HK-2 (cell line): ENCODE measurements around the gene CFAP58.

Source experiments
- DNase-seq: peaks from one replicate; pipeline ENCODE4 v3.0.0-alpha.2; 2018; ENCODE audit not compliant: unreplicated experiment

Gene CFAP58

DNA sequence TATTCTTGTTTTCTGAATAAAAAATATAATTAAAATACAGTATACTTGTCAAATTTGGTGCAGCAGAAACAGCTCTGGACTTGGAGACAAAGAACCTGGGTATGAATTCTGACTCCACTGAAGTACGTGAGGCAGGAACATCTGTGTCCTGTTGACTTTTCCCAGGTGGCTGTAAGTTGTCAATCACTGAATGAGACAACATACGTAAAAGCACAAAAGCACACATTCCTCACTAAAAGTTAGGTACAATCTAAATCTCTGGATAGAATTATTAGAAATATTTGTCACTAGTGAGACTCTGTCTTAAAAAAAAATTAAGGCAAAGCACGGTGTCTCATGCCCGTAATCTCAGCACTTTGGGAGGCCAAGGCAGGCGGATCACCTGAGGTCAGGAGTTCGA lies 18.1 kb downstream of the CFAP58 start:
- no peak for DNase-seq

- DNase-seq, result no peak
Observed at GRCh38 chr10:104374591-104374990, 21.0 kb downstream of the CFAP58 start.

GRCh38 chr10:104376784-104377300 lies 23.2 kb downstream of the CFAP58 start:
- DNase-seq, result no peak

- no peak for DNase-seq
Observed at GRCh38 chr10:104380336-104380735, 26.7 kb downstream of the CFAP58 start.

- no peak for DNase-seq
Observed at GRCh38 chr10:104387130-104387888, 33.7 kb downstream of the CFAP58 start.

DNA sequence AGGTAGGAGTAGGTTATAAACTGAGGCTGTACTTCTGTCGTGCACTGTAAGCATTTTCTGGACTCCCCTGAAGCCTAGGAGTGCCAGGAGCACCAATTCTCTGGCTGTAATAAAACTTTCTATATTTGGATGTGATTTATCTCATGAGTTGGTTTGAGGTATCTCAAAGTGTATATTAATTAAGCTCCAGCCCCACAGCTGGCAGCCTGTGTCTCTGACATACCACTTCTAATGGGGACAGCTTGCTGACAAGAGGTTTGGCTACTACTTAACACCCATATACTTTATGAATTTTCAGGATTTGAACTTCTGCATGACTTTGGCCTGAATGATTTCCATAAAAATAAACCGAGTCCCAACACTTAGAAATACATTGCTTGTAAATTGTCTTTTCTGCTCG lies 35.2 kb downstream of the CFAP58 start:
- no peak for DNase-seq

DNA sequence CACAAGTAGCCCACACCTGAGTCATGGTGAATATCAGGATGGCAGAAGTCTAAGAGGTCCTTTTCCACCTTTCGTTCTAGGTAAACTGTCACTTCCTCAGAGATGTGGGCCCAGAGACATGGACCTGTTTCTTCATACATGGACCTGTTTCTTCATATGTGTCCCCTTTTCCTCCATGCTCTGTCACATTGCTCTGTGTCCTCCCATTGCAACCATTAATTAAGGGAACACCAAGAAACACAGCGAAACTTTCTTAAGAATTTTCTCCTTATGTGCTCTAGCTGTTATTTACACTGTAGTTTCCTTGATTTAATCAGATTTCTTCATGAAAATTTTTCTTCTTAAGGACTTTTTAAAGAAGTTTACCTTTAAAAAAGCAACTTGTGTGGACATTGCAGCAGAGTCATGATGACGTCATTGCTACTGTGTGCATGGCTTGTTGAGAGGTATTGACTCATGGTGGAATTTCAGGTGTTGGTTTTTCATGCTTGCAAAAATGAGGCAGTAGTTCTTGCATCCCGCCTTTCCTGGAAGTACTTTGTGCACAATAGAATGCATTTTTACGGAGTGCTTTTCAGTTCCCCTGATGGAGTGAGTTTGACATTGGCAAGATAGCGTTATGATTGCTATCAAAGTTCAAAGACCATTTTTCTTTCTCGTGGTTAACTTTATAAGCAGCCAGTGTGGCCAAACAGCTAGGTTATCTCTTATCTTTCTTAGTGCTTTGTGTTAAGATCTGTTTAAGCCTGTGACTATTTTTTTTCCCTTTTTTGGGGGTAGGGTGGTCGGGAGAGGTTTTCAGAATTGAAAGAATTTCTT lies 37.7 kb downstream of the CFAP58 start:
- no peak for DNase-seq

GRCh38 chr10:104391969-104392296 lies 38.3 kb downstream of the CFAP58 start:
- no peak for DNase-seq

DNA sequence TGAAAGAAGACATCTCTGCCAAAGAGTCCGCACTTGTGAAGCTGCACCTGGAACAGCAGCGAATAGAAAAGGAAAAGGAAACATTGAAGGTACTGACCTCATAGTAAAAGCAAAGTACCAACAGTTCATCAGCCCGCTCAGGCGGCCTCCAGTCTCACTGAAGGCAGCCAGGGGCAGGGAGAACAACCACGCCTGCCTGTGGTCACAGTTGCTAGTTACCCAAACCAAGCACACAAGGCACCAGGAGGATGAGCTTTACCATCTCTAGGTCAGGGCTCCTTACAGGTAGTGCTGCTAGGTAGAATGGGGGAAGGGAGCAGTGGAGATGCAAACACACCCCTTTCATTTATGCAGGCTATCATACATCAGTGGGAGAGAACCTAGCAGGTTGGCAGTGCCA lies 39.8 kb downstream of the CFAP58 start:
- no peak for DNase-seq

GRCh38 chr10:104396581-104396980 lies 42.9 kb downstream of the CFAP58 start:
- DNase-seq, result no peak

DNA sequence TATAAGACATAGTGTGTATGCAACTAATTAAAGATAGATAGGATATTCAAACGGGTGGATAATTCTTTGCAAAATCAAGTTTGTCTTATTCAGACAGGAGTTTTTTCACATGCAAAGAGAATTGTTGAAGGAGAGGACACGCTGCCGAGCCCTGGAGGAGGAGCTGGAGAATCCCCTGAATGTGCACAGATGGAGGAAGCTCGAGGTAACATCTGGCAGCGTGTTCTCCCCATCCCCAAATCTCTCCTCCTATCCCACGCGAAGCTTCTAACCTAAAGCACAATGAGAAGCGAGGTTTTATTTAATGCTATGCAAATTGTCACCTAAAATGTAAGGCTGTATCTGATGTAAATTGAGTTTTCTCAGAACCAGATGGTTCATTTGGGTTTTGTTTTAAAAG lies 50.0 kb downstream of the CFAP58 start:
- no peak for DNase-seq

- DNase-seq, result no peak
Observed at GRCh38 chr10:104406715-104407650, 53.4 kb downstream of the CFAP58 start.

GRCh38 chr10:104413528-104413927 lies 59.9 kb downstream of the CFAP58 start:
- DNase-seq, result no peak

DNA sequence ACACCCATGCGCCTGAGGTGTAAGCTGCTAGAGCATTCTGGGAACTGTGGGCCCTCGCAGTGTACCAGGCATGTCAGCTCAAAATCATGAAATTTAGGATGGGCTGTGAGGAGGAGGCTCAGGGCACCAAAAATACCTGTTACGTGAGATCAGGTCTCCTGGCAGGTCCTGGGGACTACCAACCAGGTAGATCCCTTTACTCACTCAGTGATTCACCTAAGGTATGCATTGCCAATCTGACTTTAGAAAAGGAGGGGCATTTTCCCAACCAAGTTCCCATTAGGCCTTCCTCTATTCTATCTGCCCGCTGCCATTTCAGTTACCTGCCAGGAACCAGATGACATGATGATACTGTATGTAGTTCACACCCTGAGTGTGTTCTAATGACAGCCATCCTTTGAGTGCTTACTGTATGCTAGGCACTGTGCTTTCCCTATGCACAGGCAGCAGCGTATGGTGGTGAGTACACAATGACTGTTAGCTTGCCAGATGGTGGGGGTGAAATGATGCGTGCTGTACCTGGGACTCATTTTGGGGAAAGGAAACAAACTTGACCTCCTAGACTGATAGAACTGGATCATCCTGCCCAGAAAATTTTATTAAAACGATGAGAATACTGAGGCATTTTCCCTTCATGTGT lies 62.0 kb downstream of the CFAP58 start:
- DNase-seq, result no peak

GRCh38 chr10:104416851-104417250 lies 63.2 kb downstream of the CFAP58 start:
- DNase-seq, result no peak

DNA sequence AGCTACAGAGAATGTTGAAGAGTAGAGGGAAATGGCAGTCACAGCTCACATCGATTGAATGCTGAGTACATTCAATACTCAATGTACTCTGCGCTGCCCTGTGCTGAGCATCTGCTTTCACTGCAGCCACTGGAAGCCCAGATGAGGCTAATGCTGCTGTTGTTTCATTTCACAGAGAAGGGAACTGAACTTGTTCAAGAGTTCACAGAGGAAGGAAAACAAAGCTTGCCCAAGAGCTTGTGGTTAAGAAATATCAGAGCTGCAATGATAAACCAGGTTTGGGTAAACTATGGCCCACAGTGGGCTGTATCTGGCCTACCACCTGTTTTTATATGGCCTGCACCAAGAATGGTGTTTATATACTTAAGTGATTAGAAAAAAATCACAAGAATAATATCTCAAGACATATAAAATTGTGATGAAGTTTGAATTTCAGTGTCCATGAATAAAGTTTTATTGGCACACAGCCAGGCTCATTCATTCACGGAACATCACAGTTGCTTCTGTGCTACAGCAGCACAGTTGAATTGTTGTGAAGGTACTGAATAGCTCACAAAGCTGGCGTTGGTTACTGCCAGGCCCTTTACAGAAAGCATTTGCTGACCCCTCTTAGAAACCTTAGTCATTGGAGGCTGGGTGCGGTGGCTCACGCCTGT lies 64.1 kb downstream of the CFAP58 start:
- DNase-seq, result no peak

DNA sequence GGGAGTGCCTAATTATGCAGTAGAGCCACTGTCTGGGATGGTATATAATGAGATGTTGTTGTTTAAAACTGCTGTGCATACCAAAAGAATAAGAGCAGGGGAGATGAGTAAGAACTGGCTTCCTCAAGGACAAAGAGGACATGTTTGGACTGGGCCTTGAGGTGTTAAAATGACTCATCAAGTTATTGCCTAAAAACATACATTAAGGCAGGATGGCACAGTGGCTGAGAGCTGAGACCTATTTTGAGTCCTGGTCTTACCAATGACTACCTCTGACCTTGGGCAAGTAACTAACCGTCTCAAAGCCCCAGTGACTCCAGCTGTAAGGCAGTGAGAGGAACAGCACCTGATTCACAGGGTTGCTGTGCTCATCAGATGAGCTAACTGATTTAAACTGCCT lies 71.1 kb downstream of the CFAP58 start:
- no peak for DNase-seq

DNA sequence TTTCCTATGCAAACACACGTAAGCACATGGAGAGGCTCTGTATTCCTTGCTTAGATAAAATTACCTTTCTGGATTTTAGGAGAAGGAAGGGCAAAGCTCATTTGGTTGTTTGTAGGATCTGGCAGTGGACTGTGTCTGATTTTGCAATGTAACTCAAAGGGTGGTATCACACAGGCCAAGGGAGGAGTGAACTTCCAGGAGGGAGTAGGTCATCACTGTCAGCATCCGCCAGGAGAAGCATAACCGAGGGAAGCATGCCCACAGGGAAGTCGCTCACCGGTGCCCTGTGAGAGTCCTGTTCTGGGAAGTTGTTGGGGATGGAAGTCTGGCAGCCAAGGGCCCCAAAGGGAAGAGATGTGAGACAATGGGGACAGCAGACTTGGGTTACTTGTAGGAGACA lies 74.4 kb downstream of the CFAP58 start:
- no peak for DNase-seq

DNA sequence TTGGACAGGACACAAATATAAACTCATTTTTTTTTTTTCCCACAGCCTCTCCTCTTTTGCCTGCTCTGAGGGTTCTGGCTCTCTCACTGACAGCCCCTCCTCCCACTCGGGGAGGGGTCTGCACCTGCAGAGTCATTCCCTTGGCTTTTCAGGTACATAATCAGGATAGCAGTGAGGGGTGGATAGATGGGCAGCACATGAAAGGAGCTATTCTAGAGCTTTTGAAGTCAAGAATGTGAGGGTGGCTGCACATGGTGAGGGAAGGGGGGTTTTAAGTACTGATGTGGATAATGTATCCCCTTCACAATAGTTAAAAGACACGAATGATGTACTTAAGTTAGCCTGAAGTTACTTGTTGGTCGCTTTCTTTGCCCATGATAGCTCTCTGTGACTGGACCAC lies 76.2 kb downstream of the CFAP58 start:
- DNase-seq, result no peak

- no peak for DNase-seq
Observed at GRCh38 chr10:104430360-104430759, 76.7 kb downstream of the CFAP58 start.

- no peak for DNase-seq
Observed at GRCh38 chr10:104433669-104434068, 80.0 kb downstream of the CFAP58 start.
